Measurements from ENCODE around the gene VANGL2. TPM values are rescaled to one million over a fixed set of nuclear protein-coding genes. Genes with fewer than 3 reads are reported as not detected.
"Not testable (repeated sequence)": the region's sequence is repeated elsewhere in the genome, so short reads cannot be mapped to it uniquely, and the experiment has no call there.

Gene VANGL2
- polyA plus RNA-seq, 1 donor from 2014 or later = 22.6 TPM

GRCh38 chr1:160377585-160378206, 22.7 kb upstream of the VANGL2 start:
- no peaks in the 10 kb centered on the region for H3K36me3 ChIP-seq (ENCODE audit: insufficient read depth, low read length)
- no peak overlapping the region for H3K4me2 ChIP-seq (ENCODE audit: low read length)
- TF ChIP-seq CTCF (IDR thresholded peaks at IDR 0.05; ENCODE audit: poor library complexity, severe bottlenecking) (no peak), REST (IDR thresholded peaks at IDR 0.05; ENCODE audit: borderline replicate concordance) (no peak), SMC3 (conservative IDR thresholded peaks at IDR 0.05; ENCODE audit: poor library complexity) (no peak), POLR2AphosphoS5 (IDR thresholded peaks at IDR 0.05) (no peak), MXI1 (conservative IDR thresholded peaks at IDR 0.05; ENCODE audit: poor library complexity, severe bottlenecking) (no peak), TAF1 (IDR thresholded peaks at IDR 0.05; ENCODE audit: low read depth) (no peak), RAD21 (conservative IDR thresholded peaks at IDR 0.05) (no peak), EZH2 (IDR thresholded peaks at IDR 0.05; ENCODE audit: borderline replicate concordance, insufficient read depth, low read length, poor library complexity, severe bottlenecking) (no peak), EP300 (conservative IDR thresholded peaks at IDR 0.05; ENCODE audit: poor library complexity, severe bottlenecking) (no peak)
- no peak overlapping the region for H3K9ac ChIP-seq (ENCODE audit: low read length)
- H3K27ac ChIP-seq (ENCODE audit: low read length) = no peak overlapping the region
- H3K27me3 ChIP-seq (ENCODE audit: insufficient read depth, low read depth, low read length) = no peaks in the 10 kb centered on the region
- H2AFZ ChIP-seq (ENCODE audit: low read depth, low read length) = no peak overlapping the region
- no peaks in the 10 kb centered on the region for H3K9me2 ChIP-seq (ENCODE audit: insufficient read depth, low read length)
- no peaks in the 10 kb centered on the region for H4K20me1 ChIP-seq (ENCODE audit: insufficient read depth)
- no peaks in the 10 kb centered on the region for H3K9me3 ChIP-seq (ENCODE audit: low read length)
- H3F3A ChIP-seq (ENCODE audit: insufficient read depth, low read length, poor library complexity, severe bottlenecking) = no peaks in the 10 kb centered on the region
- no peak overlapping the region for H3K4me3 ChIP-seq (ENCODE audit: low read length)
- no peaks in the 10 kb centered on the region for H3K79me2 ChIP-seq (replicated peaks; ENCODE audit: insufficient read depth, low read length)

GRCh38 chr1:160384812-160385211, 15.6 kb upstream of the VANGL2 start:
- H3K9me2 ChIP-seq (ENCODE audit: insufficient read depth, low read length); H3K79me2 ChIP-seq (replicated peaks; ENCODE audit: insufficient read depth, low read length); H3K4me3 ChIP-seq (ENCODE audit: low read length); H3K27ac ChIP-seq (ENCODE audit: low read length); H2AFZ ChIP-seq (ENCODE audit: low read depth, low read length); H3K4me2 ChIP-seq (ENCODE audit: low read length); H3F3A ChIP-seq (ENCODE audit: insufficient read depth, low read length, poor library complexity, severe bottlenecking); H3K36me3 ChIP-seq (ENCODE audit: insufficient read depth, low read length); H3K9me3 ChIP-seq (ENCODE audit: low read length); H3K27me3 ChIP-seq (ENCODE audit: insufficient read depth, low read depth, low read length); H4K20me1 ChIP-seq (ENCODE audit: insufficient read depth); H3K9ac ChIP-seq (ENCODE audit: low read length): not testable (repeated sequence)

GRCh38 chr1:160388406-160388805, 12.0 kb upstream of the VANGL2 start:
- not testable (repeated sequence) for H3K27me3 ChIP-seq (ENCODE audit: insufficient read depth, low read depth, low read length); H3K9me3 ChIP-seq (ENCODE audit: low read length); H3K36me3 ChIP-seq (ENCODE audit: insufficient read depth, low read length); H3F3A ChIP-seq (ENCODE audit: insufficient read depth, low read length, poor library complexity, severe bottlenecking); H3K27ac ChIP-seq (ENCODE audit: low read length); H4K20me1 ChIP-seq (ENCODE audit: insufficient read depth); H2AFZ ChIP-seq (ENCODE audit: low read depth, low read length); H3K9ac ChIP-seq (ENCODE audit: low read length); H3K4me2 ChIP-seq (ENCODE audit: low read length); H3K9me2 ChIP-seq (ENCODE audit: insufficient read depth, low read length); H3K4me3 ChIP-seq (ENCODE audit: low read length); H3K79me2 ChIP-seq (replicated peaks; ENCODE audit: insufficient read depth, low read length)

Data from neural cell (in vitro differentiated cells).